Nephron progenitor cell (in vitro differentiated cells): ENCODE measurements around the gene MDM1.

ENCODE experiments used
- DNase-seq: peaks from one replicate; pipeline ENCODE4 v3.0.0; 2021
- H3K27ac Mint-ChIP-seq: 2 replicates; pipeline ENCODE4 v1.8.0; 2021; ENCODE audit warnings: mild to moderate bottlenecking, moderate library complexity, mixed read lengths
- H3K27me3 Mint-ChIP-seq: 2 replicates; pipeline ENCODE4 v1.8.0; 2021; ENCODE audit warnings: mild to moderate bottlenecking, low read depth, mixed read lengths; ENCODE audit not compliant: poor library complexity
- H3K36me3 Mint-ChIP-seq: 2 replicates; pipeline ENCODE4 v1.8.0; 2021; ENCODE audit warnings: low read depth, mixed read lengths
- H3K4me1 Mint-ChIP-seq: 2 replicates; pipeline ENCODE4 v1.8.0; 2021; ENCODE audit warnings: mixed read lengths
- H3K4me3 Mint-ChIP-seq: 2 replicates; pipeline ENCODE4 v1.8.0; 2021; ENCODE audit warnings: mild to moderate bottlenecking, moderate library complexity, mixed read lengths
- H3K9me3 Mint-ChIP-seq: 2 replicates; pipeline ENCODE4 v1.8.0; 2021; ENCODE audit warnings: mild to moderate bottlenecking, moderate library complexity, mixed read lengths
- TF ChIP-seq, protein P1 (sequence below): fragments of 200-600 bp; sonication (generic); IDR thresholded peaks from 2 replicates; pipeline ENCODE4 v1.5.0; 2021; ENCODE audit warnings: antibody characterized with exemption

Gene MDM1

DNA sequence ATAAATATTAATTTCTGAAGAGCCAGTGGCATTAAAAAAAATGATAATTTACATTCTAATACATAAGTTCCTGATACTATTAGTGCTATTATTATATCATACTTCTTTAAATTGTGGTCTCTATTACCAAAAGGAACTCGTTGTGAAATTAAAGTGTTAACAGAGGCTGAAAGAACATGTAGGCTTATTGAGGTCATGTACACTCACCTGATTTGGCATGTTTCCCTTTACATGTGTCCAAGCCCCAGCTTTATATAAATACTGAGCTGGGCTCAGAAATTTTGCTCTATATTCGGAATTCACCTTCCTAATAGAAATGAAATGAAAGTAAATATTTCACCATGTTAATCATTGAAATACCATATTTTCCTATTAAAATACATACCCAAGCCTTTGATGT lies 11.0 kb downstream of the MDM1 start:
- H3K36me3 Mint-ChIP-seq = peaks cover 4% of the 10 kb centered on the region
- peaks cover 37% of the 10 kb centered on the region for H3K4me1 Mint-ChIP-seq
- no peak for DNase-seq
- H3K9me3 Mint-ChIP-seq = no peaks in the 10 kb centered on the region
- no peaks in the 10 kb centered on the region for H3K27me3 Mint-ChIP-seq
- H3K4me3 Mint-ChIP-seq = no peak overlapping the region
- TF ChIP-seq, protein P1, sequence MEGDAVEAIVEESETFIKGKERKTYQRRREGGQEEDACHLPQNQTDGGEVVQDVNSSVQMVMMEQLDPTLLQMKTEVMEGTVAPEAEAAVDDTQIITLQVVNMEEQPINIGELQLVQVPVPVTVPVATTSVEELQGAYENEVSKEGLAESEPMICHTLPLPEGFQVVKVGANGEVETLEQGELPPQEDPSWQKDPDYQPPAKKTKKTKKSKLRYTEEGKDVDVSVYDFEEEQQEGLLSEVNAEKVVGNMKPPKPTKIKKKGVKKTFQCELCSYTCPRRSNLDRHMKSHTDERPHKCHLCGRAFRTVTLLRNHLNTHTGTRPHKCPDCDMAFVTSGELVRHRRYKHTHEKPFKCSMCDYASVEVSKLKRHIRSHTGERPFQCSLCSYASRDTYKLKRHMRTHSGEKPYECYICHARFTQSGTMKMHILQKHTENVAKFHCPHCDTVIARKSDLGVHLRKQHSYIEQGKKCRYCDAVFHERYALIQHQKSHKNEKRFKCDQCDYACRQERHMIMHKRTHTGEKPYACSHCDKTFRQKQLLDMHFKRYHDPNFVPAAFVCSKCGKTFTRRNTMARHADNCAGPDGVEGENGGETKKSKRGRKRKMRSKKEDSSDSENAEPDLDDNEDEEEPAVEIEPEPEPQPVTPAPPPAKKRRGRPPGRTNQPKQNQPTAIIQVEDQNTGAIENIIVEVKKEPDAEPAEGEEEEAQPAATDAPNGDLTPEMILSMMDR = no peak
- H3K27ac Mint-ChIP-seq = no peak overlapping the region

DNA sequence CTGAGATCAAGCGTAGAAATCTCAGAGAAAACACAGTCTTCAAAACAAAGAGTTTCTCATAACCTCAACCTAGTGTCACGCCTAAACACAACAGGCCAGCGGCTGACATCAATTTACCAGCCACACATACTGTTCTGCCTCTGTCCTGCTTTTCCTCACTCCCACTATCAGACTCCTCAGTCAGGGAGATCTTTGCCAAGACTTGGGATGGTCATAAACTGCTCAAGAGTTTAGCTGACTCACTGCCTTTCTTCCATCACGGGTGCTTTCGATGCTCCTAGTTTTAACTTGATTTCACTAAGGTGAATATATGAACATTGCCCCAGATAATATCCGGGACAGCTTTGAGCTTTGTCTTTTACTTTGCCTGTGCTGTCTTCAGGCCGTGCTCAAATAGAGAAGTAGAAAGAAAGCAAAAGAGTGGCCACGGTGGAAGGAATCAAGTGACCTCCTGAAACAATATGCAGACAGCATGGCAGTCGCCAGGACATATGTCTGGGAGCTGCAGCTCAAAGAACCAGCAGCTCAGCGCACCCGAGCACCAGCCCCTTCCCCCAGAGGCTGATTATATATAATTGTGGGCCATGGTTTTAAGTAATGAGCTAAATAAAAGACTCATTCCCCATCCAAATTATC lies 12.1 kb downstream of the MDM1 start:
- DNase-seq = no peak
- H3K4me1 Mint-ChIP-seq = peaks cover 26% of the 10 kb centered on the region

DNA sequence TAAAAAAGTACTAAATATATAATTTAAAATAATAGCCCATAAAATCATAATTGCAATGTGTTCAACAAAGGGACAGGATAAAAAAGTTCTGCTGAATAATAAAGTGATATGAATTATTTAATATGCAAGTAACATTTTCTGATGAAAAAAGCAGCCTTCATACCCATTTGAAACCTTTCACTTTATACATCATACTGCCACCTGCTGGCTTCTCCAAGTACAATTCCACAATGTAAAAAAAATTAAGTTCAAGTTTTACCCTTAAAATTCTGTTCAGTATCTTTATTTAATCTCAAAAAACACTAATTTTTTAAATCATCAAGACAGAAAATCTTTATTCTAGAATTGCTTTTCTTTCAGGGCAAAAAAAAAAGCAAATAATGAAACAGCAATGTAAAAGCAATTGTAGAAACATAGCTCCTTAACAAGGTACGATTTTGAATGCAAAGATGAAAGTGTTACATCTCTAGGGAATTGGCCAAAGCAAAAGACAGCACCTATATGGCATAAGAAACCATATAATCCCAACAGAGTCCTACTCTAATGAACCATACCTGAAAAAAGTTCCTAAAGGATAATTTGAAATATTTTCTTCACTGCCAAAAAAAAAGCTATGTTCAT lies 15.0 kb downstream of the MDM1 start:
- H3K9me3 Mint-ChIP-seq = no peaks in the 10 kb centered on the region
- TF ChIP-seq, protein P1 = peak; percentile 74
- no peak overlapping the region for H3K4me3 Mint-ChIP-seq
- no peak overlapping the region for H3K27ac Mint-ChIP-seq
- peaks cover 18% of the 10 kb centered on the region for H3K4me1 Mint-ChIP-seq
- peak; percentile 29 for DNase-seq
- H3K27me3 Mint-ChIP-seq = no peaks in the 10 kb centered on the region
- H3K36me3 Mint-ChIP-seq = peaks cover 15% of the 10 kb centered on the region

More for the DNA sequence above, 12.1 kb downstream of the MDM1 start:
- H3K27me3 Mint-ChIP-seq = no peaks in the 10 kb centered on the region
- no peak overlapping the region for H3K4me3 Mint-ChIP-seq
- H3K36me3 Mint-ChIP-seq = peaks cover 3% of the 10 kb centered on the region
- H3K27ac Mint-ChIP-seq = peak overlapping the region; percentile 87
- TF ChIP-seq, protein P1 = no peak
- no peaks in the 10 kb centered on the region for H3K9me3 Mint-ChIP-seq

DNA sequence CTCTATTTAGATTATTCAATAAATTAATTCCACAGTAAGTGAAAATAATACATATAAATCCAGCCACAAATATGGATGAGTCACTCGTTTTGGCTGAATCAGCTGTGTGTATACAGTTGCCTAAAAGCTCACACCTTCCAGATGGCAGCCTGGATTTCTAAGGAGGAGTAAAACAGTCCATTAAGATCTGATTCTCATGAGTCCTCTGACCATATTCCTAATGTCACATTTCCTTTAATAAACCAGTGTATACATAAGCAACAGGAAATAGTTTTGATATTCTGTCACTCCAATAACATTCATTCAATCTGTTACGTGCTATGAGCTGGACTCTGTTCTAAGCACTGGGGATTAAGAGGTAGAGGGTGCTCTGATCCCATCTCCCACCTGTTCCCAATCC lies 21.8 kb downstream of the MDM1 start:
- no peak for DNase-seq
- Mint-ChIP-seq H3K27ac (no peak overlapping the region), H3K9me3 (no peaks in the 10 kb centered on the region), H3K27me3 (no peaks in the 10 kb centered on the region), H3K36me3 (peaks cover 48% of the 10 kb centered on the region), H3K4me3 (no peak overlapping the region), H3K4me1 (no peaks in the 10 kb centered on the region)
- TF ChIP-seq, protein P1 = no peak

DNA sequence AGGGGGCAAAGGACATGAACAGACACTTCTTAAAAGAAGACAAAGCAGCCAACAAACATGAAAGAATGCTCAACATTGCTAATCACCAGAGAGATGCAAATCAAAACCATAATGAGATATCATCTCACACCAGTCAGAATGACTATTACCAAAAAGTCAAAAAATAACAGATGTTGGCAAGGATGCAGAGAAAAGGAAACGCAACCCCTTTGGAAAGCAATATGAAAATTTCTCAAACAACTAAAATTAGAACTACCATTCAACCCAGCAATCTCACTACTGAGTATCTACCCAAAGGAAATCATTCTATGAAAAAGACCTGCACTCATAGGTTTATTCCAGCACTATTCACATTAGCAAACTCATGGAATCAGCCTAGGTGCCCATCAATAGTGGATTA lies 25.6 kb downstream of the MDM1 start:
- Mint-ChIP-seq H3K9me3 (no peaks in the 10 kb centered on the region), H3K4me1 (no peaks in the 10 kb centered on the region), H3K27ac (no peak overlapping the region), H3K36me3 (peaks cover 54% of the 10 kb centered on the region), H3K27me3 (no peaks in the 10 kb centered on the region), H3K4me3 (no peak overlapping the region)
- no peak for DNase-seq
- TF ChIP-seq, protein P1 = no peak

DNA sequence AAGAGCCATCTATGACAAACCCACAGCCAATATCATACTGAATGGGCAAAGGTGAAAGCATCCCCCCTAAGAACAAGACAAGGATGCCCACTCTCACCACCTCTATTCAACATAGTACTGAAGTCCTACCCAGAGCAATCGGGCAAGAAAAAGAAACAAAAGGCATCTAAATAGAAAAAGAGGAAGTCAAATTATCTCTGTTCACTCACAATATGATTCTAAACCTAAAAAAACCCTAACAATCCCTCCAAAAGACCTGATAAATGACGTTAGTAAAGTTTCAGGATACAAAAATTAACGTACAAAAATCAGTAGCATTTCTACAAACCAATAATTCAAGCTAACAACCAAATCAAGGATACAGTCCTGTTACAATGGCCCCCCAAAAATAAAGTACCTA lies 26.9 kb downstream of the MDM1 start:
- no peak for DNase-seq

More for the DNA sequence above, 26.9 kb downstream of the MDM1 start:
- H3K4me1 Mint-ChIP-seq = no peaks in the 10 kb centered on the region
- peaks cover 8% of the 10 kb centered on the region for H3K9me3 Mint-ChIP-seq
- no peaks in the 10 kb centered on the region for H3K27me3 Mint-ChIP-seq
- TF ChIP-seq, protein P1 = no peak
- no peak overlapping the region for H3K4me3 Mint-ChIP-seq
- H3K36me3 Mint-ChIP-seq = peaks cover 67% of the 10 kb centered on the region
- no peak overlapping the region for H3K27ac Mint-ChIP-seq
